Astrocyte (in vitro differentiated cells and primary cell): Measurements from ENCODE around the gene AGBL4.

Source experiments
- CTCF ChIP-seq: IDR thresholded peaks from 2 replicates; pipeline ENCODE4 v1.5.1; 2011; ENCODE audit warnings: low read depth, mild to moderate bottlenecking, inconsistent platforms, low read length, moderate library complexity; ENCODE audit not compliant: insufficient read depth
- EZH2 ChIP-seq: IDR thresholded peaks from 2 replicates; pipeline ENCODE4 v1.6.1; 2012; ENCODE audit warnings: mild to moderate bottlenecking, low read length, inconsistent platforms; ENCODE audit not compliant: insufficient read depth

- TF ChIP-seq CTCF (no peak), EZH2 (no peak)
These were observed 467.0 kb downstream of the AGBL4 start for GRCh38 chr1:49556676-49557234.
